Neuronal stem cell (in vitro differentiated cells): ENCODE measurements around the gene FBLN1.

Experiments
- DNase-seq: peaks from one replicate; pipeline ENCODE4 v3.0.0-alpha.2; 2013; ENCODE audit warnings: low spot score
- H2AFZ ChIP-seq: one replicate; pipeline ENCODE4 v1.6.1; 2013; ENCODE audit warnings: mild to moderate bottlenecking, low read length, inconsistent platforms
- H2AK5ac ChIP-seq: 2 replicates; pipeline ENCODE4 v1.6.1; 2013; ENCODE audit warnings: low read depth, mild to moderate bottlenecking, inconsistent platforms, low read length, moderate library complexity, mixed read lengths
- H2BK120ac ChIP-seq: 2 replicates; pipeline ENCODE4 v1.6.1; 2013; ENCODE audit warnings: low read depth, mild to moderate bottlenecking, inconsistent platforms, low read length, moderate library complexity, mixed read lengths
- H2BK12ac ChIP-seq: one replicate; pipeline ENCODE4 v1.6.1; 2013; ENCODE audit warnings: low read length, inconsistent platforms
- H2BK15ac ChIP-seq: 2 replicates; pipeline ENCODE4 v1.6.1; 2013; ENCODE audit warnings: mild to moderate bottlenecking, low read length, inconsistent platforms, mixed read lengths
- H2BK5ac ChIP-seq: one replicate; pipeline ENCODE4 v1.6.1; 2013; ENCODE audit warnings: inconsistent platforms, mild to moderate bottlenecking, low read length, moderate library complexity
- H3K14ac ChIP-seq: one replicate; pipeline ENCODE4 v1.6.1; 2013; ENCODE audit warnings: low read length, inconsistent platforms
- H3K18ac ChIP-seq: 2 replicates; pipeline ENCODE4 v1.6.1; 2013; ENCODE audit warnings: low read length, inconsistent platforms
- H3K23ac ChIP-seq: 2 replicates; pipeline ENCODE4 v1.6.1; 2013; ENCODE audit warnings: low read depth, mild to moderate bottlenecking, mixed read lengths, low read length, inconsistent platforms; ENCODE audit not compliant: poor library complexity
- H3K27ac ChIP-seq: replicated peaks from 3 replicates; pipeline ENCODE4 v1.5.1; 2013; ENCODE audit warnings: low read length, inconsistent platforms
- H3K27me3 ChIP-seq, 3 experiments: 2 replicates each; pipeline ENCODE4 v1.6.1; 2013; ENCODE audit warnings: low read length in 3 of 3, mild to moderate bottlenecking in 2 of 3, inconsistent platforms in 1 of 3, low read depth in 1 of 3, mixed read lengths in 1 of 3, moderate library complexity in 1 of 3; ENCODE audit not compliant: control insufficient read depth in 3 of 3, insufficient read depth in 3 of 3
- H3K36me3 ChIP-seq, 2 donors: replicated peaks in 1 of 2; 2 replicates each; pipeline ENCODE4 v1.6.1; 2013; ENCODE audit warnings: low read length in 2 of 2; ENCODE audit not compliant: control insufficient read depth in 2 of 2, insufficient read depth in 2 of 2
- H3K4ac ChIP-seq: 2 replicates; pipeline ENCODE4 v1.6.1; 2013; ENCODE audit warnings: inconsistent platforms, mild to moderate bottlenecking, low read length, moderate library complexity
- H3K4me1 ChIP-seq, 2 donors: 1 replicate in 1 of 2; 2 replicates in 1 of 2; pipeline ENCODE4 v1.6.1; 2013; ENCODE audit warnings: low read length in 2 of 2, low read depth in 1 of 2; ENCODE audit not compliant: control insufficient read depth in 2 of 2, insufficient read depth in 1 of 2
- H3K4me2 ChIP-seq: one replicate; pipeline ENCODE4 v1.6.1; 2013; ENCODE audit warnings: mild to moderate bottlenecking, low read length, inconsistent platforms; ENCODE audit not compliant: insufficient read depth, poor library complexity, severe bottlenecking
- H3K4me3 ChIP-seq, 2 donors: 2 replicates each; pipeline ENCODE4 v1.5.1; 2013; ENCODE audit warnings: low read length in 2 of 2, mild to moderate bottlenecking in 2 of 2, inconsistent platforms in 1 of 2, moderate library complexity in 1 of 2
- H3K79me1 ChIP-seq: one replicate; pipeline ENCODE4 v1.6.1; 2013; ENCODE audit warnings: low read depth, mild to moderate bottlenecking, inconsistent platforms, low read length, moderate library complexity
- H3K9ac ChIP-seq: one replicate; pipeline ENCODE4 v1.6.1; 2013; ENCODE audit warnings: mild to moderate bottlenecking, low read depth, low read length, inconsistent platforms; ENCODE audit not compliant: poor library complexity
- H3K9me3 ChIP-seq, 2 donors: replicated peaks in 1 of 2; 2 replicates each; pipeline versions ENCODE3 to v1.6.1; 2013; ENCODE audit warnings: low read length in 2 of 2, mild to moderate bottlenecking in 2 of 2, inconsistent platforms in 1 of 2, low read depth in 1 of 2, mixed read lengths in 1 of 2, moderate library complexity in 1 of 2; ENCODE audit not compliant: control insufficient read depth in 2 of 2, insufficient read depth in 1 of 2
- H4K8ac ChIP-seq: one replicate; pipeline ENCODE4 v1.6.1; 2013; ENCODE audit warnings: low read depth, mild to moderate bottlenecking, inconsistent platforms, low read length, moderate library complexity
- H4K91ac ChIP-seq: one replicate; pipeline ENCODE4 v1.6.1; 2013; ENCODE audit warnings: low read length, low read depth, mild to moderate bottlenecking, inconsistent platforms; ENCODE audit not compliant: poor library complexity
- WGBS, 2 donors: extraction: QIAGEN DNeasy Blood & Tissue Kit; methylation state at CpG; one replicate each; pipeline ENCODE4 v1.1.7; 2013; ENCODE audit warnings: missing lambda C conversion rate in 2 of 2, mixed read lengths in 1 of 2; ENCODE audit not compliant: insufficient read length in 2 of 2, insufficient replicate concordance in 1 of 2; ENCODE audit errors: extremely low coverage in 2 of 2; 5-methylcytosine and 5-hydroxymethylcytosine counted together

The FBLN1 gene

GRCh38 chr22:45612451-45612901 lies 109.8 kb downstream of the FBLN1 start:
- Histone ChIP-seq H3K9me3 (no peaks in the 10 kb centered on the region), H3K79me1 (no peaks in the 10 kb centered on the region), H3K23ac (no peak overlapping the region), H3K4me2 (no peak overlapping the region), H2BK5ac (no peak overlapping the region), H3K14ac (no peak overlapping the region), H3K36me3 (no peaks in the 10 kb centered on the region), H2BK12ac (no peak overlapping the region), H2AFZ (peak overlapping the region; percentile 75), H4K91ac (no peak overlapping the region), H3K27ac (no peak overlapping the region), H3K9ac (no peak overlapping the region), H3K18ac (no peak overlapping the region), H2BK120ac (no peak overlapping the region), H3K27me3 (no peaks in the 10 kb centered on the region), H3K4me3 (no peak overlapping the region), H2BK15ac (no peak overlapping the region), H2AK5ac (no peak overlapping the region), H4K8ac (no peak overlapping the region), H3K4me1 (peaks cover 4 to 5% of the 10 kb centered on the region in 2 donors), H3K4ac (no peak overlapping the region)
- no peak for DNase-seq
- no CpG with 5 or more reads among the region's 15 CpGs for whole genome bisulfite sequencing, 2 donors

DNA sequence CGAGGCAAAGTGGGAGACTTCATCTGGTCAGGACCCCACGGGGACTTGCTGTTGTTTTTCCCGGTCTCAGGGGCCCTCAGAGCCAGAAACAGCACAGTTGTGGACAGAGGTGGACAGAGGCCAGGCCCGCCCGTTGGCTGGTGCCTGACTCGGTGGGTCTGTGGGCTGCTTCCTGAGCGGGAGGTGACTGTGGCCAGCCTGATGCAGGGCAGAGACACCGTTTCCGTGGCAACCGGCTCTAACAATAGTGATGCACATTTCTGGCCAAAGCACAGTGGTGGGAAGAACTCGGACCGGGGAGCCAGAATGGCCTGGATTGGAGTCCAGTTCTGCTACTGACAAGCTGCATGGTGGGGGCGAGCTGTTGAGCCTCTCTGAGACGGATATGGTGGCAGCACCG lies 110.3 kb downstream of the FBLN1 start:
- H4K91ac ChIP-seq, result no peak overlapping the region
- no peak overlapping the region for H2BK15ac ChIP-seq
- no peak overlapping the region for H2BK5ac ChIP-seq
- no peak for DNase-seq
- no peak overlapping the region for H3K4ac ChIP-seq
- H4K8ac ChIP-seq, result no peak overlapping the region
- no peak overlapping the region for H3K27ac ChIP-seq
- H3K4me1 ChIP-seq, result peaks cover 4 to 5% of the 10 kb centered on the region in 2 donors
- no peak overlapping the region for H3K4me2 ChIP-seq
- H3K36me3 ChIP-seq, result no peaks in the 10 kb centered on the region
- H3K27me3 ChIP-seq, result no peaks in the 10 kb centered on the region
- H3K4me3 ChIP-seq, result peak overlapping the region in 1 of 2 donors; percentile 44
- no CpG with 5 or more reads among the region's 15 CpGs for WGBS, 2 donors
- H3K14ac ChIP-seq, result no peak overlapping the region
- H3K9ac ChIP-seq, result no peak overlapping the region
- no peak overlapping the region for H2AK5ac ChIP-seq
- H3K23ac ChIP-seq, result no peak overlapping the region
- peak overlapping the region; percentile 75 for H2AFZ ChIP-seq
- no peaks in the 10 kb centered on the region for H3K79me1 ChIP-seq
- H3K18ac ChIP-seq, result peak overlapping the region; percentile 11
- no peak overlapping the region for H2BK120ac ChIP-seq
- no peaks in the 10 kb centered on the region for H3K9me3 ChIP-seq
- no peak overlapping the region for H2BK12ac ChIP-seq

DNA sequence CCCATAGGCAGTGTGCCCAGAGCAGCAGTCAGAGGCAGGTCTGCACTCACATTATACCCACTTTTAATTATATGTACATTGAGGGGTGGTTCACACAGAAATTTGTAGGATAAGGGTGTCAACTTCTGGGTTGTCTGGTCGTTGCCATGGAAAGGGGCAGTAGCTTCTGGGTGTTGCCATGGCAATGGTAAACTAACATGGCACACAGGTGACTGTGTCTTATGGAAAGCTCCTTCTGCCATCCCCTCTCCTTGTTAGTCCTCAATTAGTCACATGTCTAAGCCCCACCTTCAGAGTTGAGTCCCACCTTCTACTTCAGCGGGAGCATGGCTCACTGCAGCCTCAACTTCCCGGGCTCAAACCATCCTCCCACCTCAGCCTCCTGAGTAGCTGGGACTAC lies 112.7 kb downstream of the FBLN1 start:
- no peak overlapping the region for H3K9ac ChIP-seq
- H3K4me1 ChIP-seq, result peaks cover 3 to 4% of the 10 kb centered on the region in 2 donors
- no peak overlapping the region for H4K8ac ChIP-seq
- no peaks in the 10 kb centered on the region for H3K36me3 ChIP-seq
- H2BK120ac ChIP-seq, result no peak overlapping the region
- no peak overlapping the region for H3K4me2 ChIP-seq
- H2BK15ac ChIP-seq, result no peak overlapping the region
- no CpG with 5 or more reads among the region's 3 CpGs for WGBS, 2 donors
- no peak overlapping the region for H3K23ac ChIP-seq
- no peak overlapping the region for H3K14ac ChIP-seq
- H3K4me3 ChIP-seq, result no peak overlapping the region
- no peak overlapping the region for H3K4ac ChIP-seq
- H3K27ac ChIP-seq, result no peak overlapping the region
- H3K18ac ChIP-seq, result no peak overlapping the region
- no peak overlapping the region for H2BK12ac ChIP-seq
- no peak overlapping the region for H2BK5ac ChIP-seq
- H2AK5ac ChIP-seq, result no peak overlapping the region
- no peak overlapping the region for H4K91ac ChIP-seq
- H3K9me3 ChIP-seq, result no peaks in the 10 kb centered on the region
- H3K79me1 ChIP-seq, result no peaks in the 10 kb centered on the region
- no peak for DNase-seq
- no peaks in the 10 kb centered on the region for H3K27me3 ChIP-seq
- H2AFZ ChIP-seq, result no peak overlapping the region

- no peak overlapping the region for H3K23ac ChIP-seq
- no peak overlapping the region for H2AK5ac ChIP-seq
- no peak overlapping the region for H2BK120ac ChIP-seq
- H3K79me1 ChIP-seq, result no peaks in the 10 kb centered on the region
- H3K4me1 ChIP-seq, result peaks cover 3 to 4% of the 10 kb centered on the region in 2 donors
- H2AFZ ChIP-seq, result no peak overlapping the region
- no peaks in the 10 kb centered on the region for H3K9me3 ChIP-seq
- no peak overlapping the region for H2BK5ac ChIP-seq
- no peaks in the 10 kb centered on the region for H3K27me3 ChIP-seq
- H3K4me3 ChIP-seq, result no peak overlapping the region
- H2BK15ac ChIP-seq, result no peak overlapping the region
- no peak for DNase-seq
- H4K8ac ChIP-seq, result no peak overlapping the region
- no peak overlapping the region for H2BK12ac ChIP-seq
- H4K91ac ChIP-seq, result no peak overlapping the region
- no peak overlapping the region for H3K18ac ChIP-seq
- no peak overlapping the region for H3K27ac ChIP-seq
- WGBS, 2 donors, result no CpG with 5 or more reads among the region's 2 CpGs
- H3K36me3 ChIP-seq, result no peaks in the 10 kb centered on the region
- no peak overlapping the region for H3K4ac ChIP-seq
- H3K9ac ChIP-seq, result no peak overlapping the region
- no peak overlapping the region for H3K14ac ChIP-seq
- no peak overlapping the region for H3K4me2 ChIP-seq
Observed at GRCh38 chr22:45616432-45616831, 113.7 kb downstream of the FBLN1 start.
